PFSK-1 (cell line): ENCODE results near the gene CCDC194.

Experiments
- FOXP2 ChIP-seq: optimal IDR thresholded peaks from 2 replicates; pipeline ENCODE3; 2011; ENCODE audit warnings: borderline replicate concordance, control low read depth, inconsistent platforms; ENCODE audit not compliant: insufficient read depth; ENCODE audit errors: extremely low read length, extremely low read depth
- POLR2AphosphoS5 ChIP-seq: IDR thresholded peaks from 2 replicates; pipeline ENCODE4 v1.6.1; 2012; ENCODE audit warnings: low read depth, mild to moderate bottlenecking, control low read depth, low read length, moderate library complexity
- REST ChIP-seq, 2 experiments: IDR thresholded peaks; 2 replicates each; pipeline versions ENCODE4 v1.6.1 to v1.8.0; 2011 to 2012; ENCODE audit warnings: low read depth in 2 of 2, low read length in 2 of 2, control low read depth in 1 of 2, inconsistent platforms in 1 of 2, mild to moderate bottlenecking in 1 of 2, moderate library complexity in 1 of 2; ENCODE audit not compliant: insufficient read depth in 1 of 2
- TAF1 ChIP-seq: IDR thresholded peaks from 2 replicates; pipeline ENCODE4 v1.6.1; 2012; ENCODE audit warnings: low read length, control low read depth, borderline replicate concordance; ENCODE audit not compliant: insufficient read depth

- TF ChIP-seq TAF1 (no peak), POLR2AphosphoS5 (no peak), FOXP2 (no peak), REST (IDR thresholded peaks at IDR 0.05; ENCODE audit: insufficient read depth in 1 of 2, low read depth in 2 of 2, low read length in 2 of 2) (no peak)
Measured at GRCh38 chr19:17441241-17442021, 47.4 kb upstream of the CCDC194 start.
